22Rv1 (cell line): ENCODE data around the gene CD200R1.

Experiments
- H3K27ac ChIP-seq: fragments of 450-650 bp; 2 replicates; pipeline ENCODE4 v1.5.1; 2017
- CTCF ChIP-seq: fragments of 450-650 bp; IDR thresholded peaks from 2 replicates; pipeline ENCODE4 v1.5.1; 2017; ENCODE audit warnings: mild to moderate bottlenecking
- ZFX ChIP-seq: fragments of 450-650 bp; IDR thresholded peaks from 2 replicates; pipeline ENCODE4 v1.6.1; 2017; ENCODE audit warnings: antibody characterized with exemption, borderline replicate concordance

CD200R1 gene

GRCh38 chr3:113005611-113006010 is 30.7 kb upstream of the CD200R1 start:
- no peak overlapping the region for H3K27ac ChIP-seq
- no peak for TF ChIP-seq ZFX
- TF ChIP-seq CTCF: no peak

- no peak overlapping the region for H3K27ac ChIP-seq
- TF ChIP-seq ZFX (no peak), CTCF (no peak)
Measured at GRCh38 chr3:113002679-113003078, 27.8 kb upstream of the CD200R1 start.

- no peak overlapping the region for H3K27ac ChIP-seq
Measured at GRCh38 chr3:113002037-113002436, 27.1 kb upstream of the CD200R1 start.

GRCh38 chr3:113000691-113001090 is 25.8 kb upstream of the CD200R1 start:
- TF ChIP-seq CTCF: no peak
- no peak for TF ChIP-seq ZFX
- H3K27ac ChIP-seq: no peak overlapping the region

More at GRCh38 chr3:113002037-113002436, 27.1 kb upstream of the CD200R1 start:
- no peak for TF ChIP-seq ZFX
- TF ChIP-seq CTCF: no peak

GRCh38 chr3:112995800-112996199 is 20.9 kb upstream of the CD200R1 start:
- H3K27ac ChIP-seq: no peak overlapping the region
- TF ChIP-seq CTCF (no peak), ZFX (no peak)

GRCh38 chr3:112990672-112991602 is 16.0 kb upstream of the CD200R1 start, which contains the start of gene GTPBP8:
GTPBP8 (plus strand) TSS chr3:112990984; CDS start chr3:112991000, 16 bp downstream.
- no peak for TF ChIP-seq CTCF
- TF ChIP-seq ZFX: no peak

GRCh38 chr3:112987710-112988334 is 12.9 kb upstream of the CD200R1 start:
- H3K27ac ChIP-seq: no peak overlapping the region
- TF ChIP-seq ZFX: no peak
- TF ChIP-seq CTCF: no peak

More at GRCh38 chr3:112990672-112991602, 16.0 kb upstream of the CD200R1 start, which contains the start of gene GTPBP8:
- H3K27ac ChIP-seq: peak within 1 kb of the TSS; percentile 98
